Measurements from ENCODE around the gene BTNL2.
"Not testable (repeated sequence)": the region's sequence is repeated elsewhere in the genome, so short reads cannot be mapped to it uniquely, and the experiment has no call there.

DNA sequence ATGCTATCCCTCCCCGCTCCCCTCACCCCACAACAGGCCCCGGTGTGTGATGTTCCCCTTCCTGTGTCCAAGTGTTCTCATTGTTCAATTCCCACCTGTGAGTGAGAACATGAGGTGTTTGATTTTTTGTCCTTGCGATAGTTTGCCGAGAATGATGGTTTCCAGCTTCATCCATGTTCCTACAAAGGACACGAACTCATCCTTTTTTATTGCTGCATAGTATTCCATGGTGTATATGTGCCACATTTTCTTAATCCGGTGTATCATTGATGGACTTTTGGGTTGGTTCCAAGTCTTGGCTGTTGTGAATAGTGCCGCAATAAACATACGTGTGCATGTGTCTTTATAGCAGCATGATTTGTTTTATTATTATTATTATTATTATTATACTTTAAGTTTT lies 48.4 kb downstream of the BTNL2 start:
- TF ChIP-seq BHLHE40 (IDR thresholded peaks at IDR 0.05; ENCODE audit: borderline replicate concordance); SUZ12 (IDR thresholded peaks at IDR 0.05); HDGF (IDR thresholded peaks at IDR 0.05; ENCODE audit: borderline replicate concordance); FOXM1 (IDR thresholded peaks at IDR 0.05; ENCODE audit: borderline replicate concordance); SP1 (IDR thresholded peaks at IDR 0.05); TARDBP (IDR thresholded peaks at IDR 0.05); FOXK2 (IDR thresholded peaks at IDR 0.05): not testable (repeated sequence)
